CD4-positive, alpha-beta T cell treated with Interleukin-15 for 1 hour (primary cell): ENCODE measurements around the gene CD2AP.

Experiments used
- DNase-seq: peaks from one replicate; pipeline ENCODE4 v3.0.0-alpha.2; 2020

CD2AP gene

DNA sequence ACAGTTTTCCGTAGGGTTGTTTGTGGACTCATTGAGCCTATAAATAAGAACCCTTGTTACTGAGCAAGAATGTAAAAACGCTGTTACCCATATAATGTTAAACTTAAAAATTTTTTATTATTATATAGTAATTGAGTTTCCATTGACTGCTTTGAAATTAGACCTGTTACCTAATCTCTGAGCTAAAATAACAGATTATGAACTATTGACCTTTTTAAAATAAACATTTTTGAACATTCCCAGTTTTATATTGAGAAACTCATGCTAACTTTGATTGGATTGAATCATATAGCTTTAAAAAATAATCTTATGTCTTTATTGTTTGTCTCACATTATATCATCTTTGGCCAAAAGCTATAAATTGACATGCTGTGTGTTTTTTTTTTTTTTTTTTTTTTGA is 95.5 kb downstream of the CD2AP start:
- DNase-seq = no peak

DNA sequence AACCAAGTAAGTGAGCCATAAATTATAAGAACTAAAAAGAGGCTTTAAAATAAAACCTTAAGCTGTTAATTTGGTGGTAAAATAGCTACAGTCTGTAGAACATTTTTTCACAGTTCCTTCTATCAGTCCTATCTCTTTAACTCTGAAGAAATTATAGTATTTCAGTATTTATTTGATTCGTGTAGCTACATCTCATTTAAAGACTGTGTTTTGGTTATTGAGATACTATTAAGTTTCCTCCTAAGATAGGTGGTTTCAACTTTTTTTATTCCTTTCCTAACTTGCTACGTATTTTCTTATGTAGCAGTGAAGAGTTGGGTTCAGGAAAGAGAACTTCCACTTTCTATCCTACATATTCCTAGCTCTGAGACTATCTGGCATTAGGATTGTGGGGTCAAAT is 97.2 kb downstream of the CD2AP start:
- DNase-seq = no peak

DNA sequence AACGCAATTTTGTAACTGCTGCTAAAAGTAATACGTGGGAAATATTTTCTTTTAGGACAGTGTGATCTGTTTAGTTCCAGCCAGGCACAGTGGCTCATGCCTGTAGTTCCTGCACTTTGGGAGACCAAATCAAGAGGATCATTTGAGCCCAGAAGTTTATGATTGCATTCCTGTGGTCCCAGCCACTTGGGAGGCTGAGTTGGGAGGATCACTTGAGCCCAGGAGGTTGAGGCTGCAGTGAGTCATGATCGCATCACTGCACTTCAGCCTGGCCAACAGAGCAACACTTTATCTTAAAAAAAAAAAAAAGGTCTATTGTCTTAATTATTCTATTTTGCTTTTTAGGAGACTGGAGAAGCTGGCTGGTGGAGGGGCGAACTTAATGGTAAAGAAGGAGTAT is 101.5 kb downstream of the CD2AP start:
- DNase-seq = no peak

- no peak for DNase-seq
These were observed 104.0 kb downstream of the CD2AP start for GRCh38 chr6:47581591-47581990.

- DNase-seq = no peak
These were observed 109.9 kb downstream of the CD2AP start for GRCh38 chr6:47587493-47587892.

GRCh38 chr6:47592131-47592840 is 114.7 kb downstream of the CD2AP start:
- DNase-seq = no peak

GRCh38 chr6:47593979-47594378 is 116.4 kb downstream of the CD2AP start:
- DNase-seq = no peak

DNA sequence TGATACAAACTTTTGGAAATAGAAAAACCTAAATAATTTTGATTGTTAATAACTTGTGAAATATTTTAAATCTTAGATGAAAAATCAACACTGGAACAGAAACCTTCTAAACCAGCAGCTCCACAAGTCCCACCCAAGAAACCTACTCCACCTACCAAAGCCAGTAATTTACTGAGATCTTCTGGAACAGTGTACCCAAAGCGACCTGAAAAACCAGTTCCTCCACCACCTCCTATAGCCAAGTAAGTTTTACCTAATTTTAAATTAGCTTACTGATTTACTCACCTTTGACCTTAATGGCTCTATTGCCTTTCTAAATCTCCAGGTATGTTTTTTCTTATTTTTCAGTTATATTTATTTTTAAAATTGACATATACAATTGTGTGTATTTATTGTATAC is 118.2 kb downstream of the CD2AP start:
- no peak for DNase-seq

DNA sequence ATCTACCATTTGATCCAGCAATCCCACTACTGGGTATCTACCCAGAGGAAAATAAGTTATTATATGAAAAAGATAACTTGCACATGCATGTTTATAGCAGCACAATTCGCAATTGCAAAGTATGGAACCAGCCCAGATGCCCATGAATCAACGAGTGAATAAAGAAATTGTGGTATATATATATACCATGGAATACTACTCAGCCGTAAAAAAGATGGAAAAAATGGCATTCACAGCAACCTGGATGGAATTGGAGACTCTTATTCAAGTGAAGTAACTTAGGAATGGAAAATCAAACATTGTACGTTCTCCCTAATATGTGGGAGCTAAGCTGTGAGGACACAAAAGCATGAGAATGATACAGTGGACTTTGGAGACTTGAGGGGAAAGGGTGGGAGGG is 120.8 kb downstream of the CD2AP start:
- DNase-seq = no peak

GRCh38 chr6:47599512-47599911 is 121.9 kb downstream of the CD2AP start:
- DNase-seq = no peak

DNA sequence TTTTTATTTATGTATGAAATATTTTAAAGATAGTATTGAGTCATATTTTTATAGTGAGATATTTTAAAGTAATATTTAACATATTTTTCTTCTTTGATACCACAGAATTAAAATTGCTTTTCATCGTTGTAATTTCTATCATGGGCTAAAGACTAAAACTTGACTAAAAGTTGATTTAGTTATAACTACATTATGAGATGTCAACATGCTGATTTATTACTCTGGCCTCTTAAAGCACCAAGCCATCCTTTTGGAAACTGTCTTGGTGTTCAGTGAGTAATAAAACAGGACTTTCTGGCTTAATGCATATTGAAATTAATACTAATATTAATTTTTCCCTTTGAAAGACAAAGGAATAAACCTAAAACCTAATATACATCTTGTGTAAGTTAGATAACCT is 125.6 kb downstream of the CD2AP start:
- no peak for DNase-seq

GRCh38 chr6:47603995-47604394 is 126.4 kb downstream of the CD2AP start:
- DNase-seq = no peak

GRCh38 chr6:47621838-47622449 is 144.4 kb downstream of the CD2AP start:
- DNase-seq = no peak

- DNase-seq = no peak
These were observed 149.2 kb downstream of the CD2AP start for GRCh38 chr6:47626782-47627181.

DNA sequence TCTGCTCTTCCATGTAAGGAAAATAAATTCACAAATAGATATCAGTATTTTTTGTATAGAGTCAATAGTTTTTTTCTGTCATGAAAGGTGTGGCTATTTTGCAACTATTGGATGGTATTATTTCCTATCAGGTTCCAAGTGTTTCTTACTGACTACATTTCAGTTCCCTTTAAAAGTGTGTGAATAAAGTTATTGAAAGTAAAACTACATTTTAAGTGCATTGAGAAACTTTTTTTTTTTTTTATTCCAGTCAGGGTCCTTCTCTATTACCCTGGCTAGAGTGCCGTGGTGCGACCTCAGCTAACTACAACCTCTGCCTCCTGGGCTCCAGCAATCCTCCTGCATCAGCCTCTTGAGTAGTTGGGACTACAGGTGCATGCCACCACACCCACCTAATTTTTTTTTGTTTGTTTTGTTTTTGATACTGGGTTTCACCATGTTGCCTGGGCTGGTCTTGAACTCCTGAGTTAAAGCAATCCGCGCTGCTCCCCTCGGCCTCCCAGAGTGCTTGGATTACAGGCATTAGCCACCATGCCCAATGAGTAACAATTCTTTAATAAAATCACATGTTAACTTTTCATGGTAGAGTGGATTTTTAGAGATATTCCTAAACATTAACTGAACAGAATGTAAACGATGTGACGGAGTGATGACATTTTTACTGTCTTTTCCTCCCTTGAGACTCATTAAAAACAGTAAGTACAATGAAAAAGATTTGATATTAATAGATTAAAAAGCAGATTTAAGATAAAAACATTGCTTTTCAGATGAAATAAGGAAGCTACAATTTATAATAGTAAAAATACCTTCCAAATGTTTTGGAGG is 151.1 kb downstream of the CD2AP start:
- no peak for DNase-seq

DNA sequence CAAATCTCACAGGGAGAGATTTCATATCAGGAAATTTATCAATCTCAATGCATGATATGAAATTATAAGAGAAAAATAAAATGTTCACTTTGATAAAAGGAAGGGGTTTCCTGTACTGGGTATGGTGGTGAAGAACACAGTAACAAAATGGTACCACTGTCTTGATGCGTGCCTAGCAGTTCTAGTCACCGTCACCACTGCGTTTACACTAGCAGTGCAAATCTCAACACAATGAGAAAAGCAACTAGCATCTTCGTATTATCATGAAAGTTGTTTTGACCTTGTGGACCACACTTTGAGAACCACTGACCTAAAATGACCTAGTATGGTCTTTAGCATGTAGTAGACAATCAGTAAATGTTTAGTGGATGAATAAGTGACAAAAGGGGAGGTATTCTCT is 152.4 kb downstream of the CD2AP start:
- no peak for DNase-seq

GRCh38 chr6:47630587-47630986 is 153.0 kb downstream of the CD2AP start:
- no peak for DNase-seq

- DNase-seq = no peak
These were observed 153.7 kb downstream of the CD2AP start for GRCh38 chr6:47631269-47631772.

GRCh38 chr6:47631797-47632196 is 154.2 kb downstream of the CD2AP start:
- no peak for DNase-seq

- DNase-seq = no peak
These were observed 155.6 kb downstream of the CD2AP start for GRCh38 chr6:47633141-47633540.

DNA sequence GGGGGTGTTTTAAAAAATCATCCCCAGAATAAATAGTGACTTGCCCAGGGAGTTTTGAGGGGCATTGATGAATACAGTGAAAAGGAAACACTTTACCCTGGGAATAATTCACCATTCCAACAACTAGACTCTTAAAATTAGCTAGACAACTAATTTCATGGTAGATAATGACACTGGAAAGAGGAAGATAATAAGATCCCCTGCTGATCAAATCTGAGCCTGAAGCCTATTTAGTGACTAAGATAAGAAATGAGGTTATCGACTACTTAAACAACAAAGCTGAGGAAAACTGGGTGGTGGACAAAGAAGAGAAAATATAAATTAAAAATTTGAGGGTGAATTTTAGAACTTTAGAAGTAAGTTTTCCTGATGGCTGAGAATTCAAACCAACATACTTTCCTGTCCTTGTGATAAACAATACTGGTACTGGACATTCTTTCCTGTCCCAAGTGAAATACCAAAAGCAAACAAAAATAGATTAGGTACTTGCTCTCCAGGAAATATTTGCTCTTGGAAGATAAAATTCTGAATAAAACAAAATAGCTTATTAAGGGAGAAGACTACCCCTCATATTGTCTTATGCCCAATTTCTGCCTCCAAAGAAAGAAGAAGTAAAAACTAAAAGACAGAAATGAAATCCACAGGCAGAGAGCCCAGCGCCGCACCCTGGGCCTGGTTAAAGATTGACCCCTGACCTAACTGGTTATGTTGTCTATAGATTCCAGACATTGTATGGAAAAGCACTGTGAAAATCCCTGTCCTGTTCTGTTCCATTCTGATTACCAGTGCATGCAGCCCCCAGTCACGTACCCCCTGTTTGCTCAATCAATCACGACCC is 156.8 kb downstream of the CD2AP start:
- no peak for DNase-seq

- DNase-seq = no peak
These were observed 169.1 kb downstream of the CD2AP start for GRCh38 chr6:47646689-47647088.

DNA sequence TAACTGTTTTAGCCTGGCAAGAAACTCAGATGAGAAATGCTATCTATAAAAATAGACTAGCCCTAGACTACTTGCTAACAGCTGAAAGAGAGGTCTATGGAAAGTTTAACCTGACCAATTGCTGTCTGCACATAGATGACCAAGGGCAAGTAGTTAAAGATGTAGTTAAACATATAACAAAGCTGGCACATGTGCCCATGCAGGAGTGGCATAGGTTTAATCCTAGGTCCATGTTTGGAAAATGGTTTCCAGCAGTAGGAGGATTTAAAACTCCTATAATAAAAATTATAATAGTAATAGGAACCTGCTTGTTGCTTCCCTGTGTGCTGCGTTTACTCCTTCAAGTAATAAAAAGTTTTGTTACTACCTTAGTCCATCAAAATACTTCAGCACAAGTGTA is 169.6 kb downstream of the CD2AP start:
- no peak for DNase-seq
